ENCODE data around the gene KLF17.

GRCh38 chr1:44089371-44090048, 29.1 kb upstream of the KLF17 start:
- TF ChIP-seq CTCF (IDR thresholded peaks at IDR 0.05), result no peak
- no peak for TF ChIP-seq POLR2A (IDR thresholded peaks at IDR 0.05; ENCODE audit: low read length)
- TF ChIP-seq REST (IDR thresholded peaks at IDR 0.05), result no peak
- TF ChIP-seq NR3C1 (IDR thresholded peaks at IDR 0.05), result no peak

Measured in A549 (cell line).